GM18870 (cell line): ENCODE data around the gene NHP2.
A peak's percentile ranks its signal among the peaks of the same experiment; 100 is the strongest.

Experiments
- ATAC-seq: cut with Tn5 transposase; IDR thresholded peaks from one replicate; pipeline ENCODE4 v1.9.1; 2021; ENCODE audit warnings: moderate library complexity; ENCODE audit not compliant: unreplicated experiment

Gene NHP2

DNA sequence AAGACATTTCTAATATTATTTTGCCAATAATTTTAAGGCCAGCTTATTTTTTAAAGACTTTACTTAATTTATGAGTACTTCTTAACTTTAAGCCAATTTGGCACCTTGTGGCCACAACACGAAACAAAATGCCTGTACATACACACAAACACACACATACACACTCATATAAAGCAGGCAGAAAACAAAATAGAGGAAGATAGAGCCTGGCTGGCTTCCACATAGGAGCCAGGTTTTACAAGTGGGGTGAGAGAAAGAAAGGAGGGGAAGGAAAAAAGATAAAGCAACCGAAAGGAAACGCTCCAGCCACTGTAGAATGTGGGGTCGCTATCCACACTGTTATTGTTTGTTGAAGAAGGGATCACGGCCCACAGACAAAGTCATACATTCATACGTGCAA is 23.1 kb upstream of the NHP2 start:
- ATAC-seq = no peak

GRCh38 chr5:178174456-178174855 is 20.8 kb upstream of the NHP2 start:
- no peak for ATAC-seq

DNA sequence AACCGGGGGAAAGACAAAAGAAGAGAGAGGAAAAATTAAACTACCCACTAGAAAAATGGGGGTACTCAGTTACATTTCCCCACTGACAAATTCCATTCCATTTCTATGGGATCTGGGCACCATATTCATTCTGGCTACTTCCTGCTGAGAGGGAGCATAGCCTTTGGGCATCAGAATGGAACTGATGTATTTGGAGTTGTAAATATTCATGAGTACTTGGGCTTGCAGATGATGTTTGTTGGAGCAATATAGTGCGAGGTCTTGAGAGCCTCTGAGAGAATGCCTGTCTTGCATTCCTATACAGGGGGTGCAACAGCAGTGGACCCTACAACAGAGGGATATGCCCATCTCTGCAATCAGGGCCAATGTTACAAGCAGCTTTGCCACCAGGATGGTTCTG is 16.8 kb upstream of the NHP2 start:
- no peak for ATAC-seq

DNA sequence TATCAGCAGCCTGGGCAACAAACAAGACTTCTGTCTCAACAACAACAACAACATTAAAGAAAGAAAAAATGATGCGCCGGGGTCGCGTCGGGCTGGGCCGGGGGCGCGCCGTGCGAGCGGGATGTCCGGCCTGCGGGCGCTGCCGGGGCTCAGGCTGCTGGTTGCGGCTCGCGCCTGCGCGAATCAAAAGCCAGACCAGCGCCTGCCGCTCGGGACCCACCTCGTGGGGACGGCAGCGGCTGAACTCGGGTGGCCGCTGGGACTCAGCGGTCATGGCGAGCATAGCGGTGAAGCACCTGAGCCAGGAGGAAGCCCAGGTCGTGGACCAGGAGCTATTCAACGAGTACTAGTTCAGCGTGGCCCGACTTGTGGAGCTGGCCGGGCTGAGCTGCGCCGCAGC is 11.9 kb upstream of the NHP2 start:
- no peak for ATAC-seq

DNA sequence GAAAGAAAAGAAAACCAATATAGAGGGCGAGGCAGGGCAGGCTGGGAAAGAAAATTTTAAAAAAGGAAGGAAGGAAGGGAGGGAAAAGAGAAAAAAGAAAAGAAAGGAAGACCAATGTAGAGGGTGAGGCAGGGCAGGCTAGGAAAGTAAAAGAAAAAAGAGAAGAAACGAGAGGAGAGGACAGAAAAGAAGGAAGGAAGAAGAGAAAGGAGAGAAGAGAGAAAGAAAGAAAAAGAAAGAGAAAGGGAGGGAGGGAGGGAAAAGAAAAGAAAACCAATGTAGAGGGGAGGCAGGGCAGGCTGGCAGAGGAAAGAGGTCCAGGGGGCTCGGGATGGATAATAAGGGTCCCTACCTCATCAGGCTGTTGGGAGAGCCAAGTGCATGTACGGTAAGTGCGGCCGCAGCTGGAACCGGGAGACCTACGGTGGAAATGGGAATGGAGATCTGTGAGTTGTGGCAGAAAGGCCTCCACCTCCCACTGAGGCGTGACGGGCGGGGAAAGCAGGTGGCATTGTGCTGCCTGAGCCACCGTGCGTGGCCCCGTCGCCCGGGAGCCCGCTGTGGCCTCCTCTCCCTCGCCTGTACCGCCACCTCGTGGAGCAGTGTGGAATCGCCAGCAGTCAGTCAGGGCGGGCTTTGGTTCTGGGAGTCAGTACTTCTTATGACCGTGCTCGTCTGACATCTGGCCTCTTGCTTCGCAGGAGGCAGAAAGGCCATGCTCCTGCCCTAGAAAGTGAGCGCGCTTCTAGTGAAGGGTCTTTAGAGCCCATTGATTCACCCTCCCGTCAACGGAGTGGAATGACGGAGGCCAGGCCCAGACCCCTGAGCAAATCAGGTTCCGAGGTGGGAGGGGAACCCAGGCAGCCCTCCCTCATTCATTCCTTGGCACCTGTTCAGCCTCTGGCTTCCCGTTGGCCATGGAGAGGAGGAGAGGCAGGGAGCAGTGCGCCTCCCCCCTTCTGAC is 10.4 kb upstream of the NHP2 start:
- peak; percentile 64 for ATAC-seq

- no peak for ATAC-seq
Observed at GRCh38 chr5:178162481-178162880, 8.8 kb upstream of the NHP2 start.

DNA sequence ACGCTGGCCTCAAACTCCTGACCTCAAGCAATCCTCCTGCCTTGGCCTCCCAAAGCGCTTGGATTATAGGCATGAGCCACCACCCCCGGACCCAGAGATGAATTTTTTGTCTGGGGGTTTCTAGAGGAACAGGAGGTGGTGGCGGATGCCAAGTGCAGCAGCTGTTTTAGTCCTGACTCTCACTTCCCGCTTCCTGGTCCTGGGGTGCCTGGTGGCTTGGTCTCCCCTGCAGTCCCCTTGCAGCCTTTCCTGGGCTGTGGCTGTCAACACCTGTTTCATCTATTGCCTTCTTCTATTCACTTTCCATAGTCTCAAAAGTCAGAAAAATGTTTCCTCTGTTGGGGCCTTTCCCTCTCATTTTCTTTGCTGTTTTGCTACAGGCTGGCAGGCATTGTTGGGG is 6.5 kb upstream of the NHP2 start:
- no peak for ATAC-seq

- no peak for ATAC-seq
Observed at GRCh38 chr5:178155065-178155464, 1.4 kb upstream of the NHP2 start.

DNA sequence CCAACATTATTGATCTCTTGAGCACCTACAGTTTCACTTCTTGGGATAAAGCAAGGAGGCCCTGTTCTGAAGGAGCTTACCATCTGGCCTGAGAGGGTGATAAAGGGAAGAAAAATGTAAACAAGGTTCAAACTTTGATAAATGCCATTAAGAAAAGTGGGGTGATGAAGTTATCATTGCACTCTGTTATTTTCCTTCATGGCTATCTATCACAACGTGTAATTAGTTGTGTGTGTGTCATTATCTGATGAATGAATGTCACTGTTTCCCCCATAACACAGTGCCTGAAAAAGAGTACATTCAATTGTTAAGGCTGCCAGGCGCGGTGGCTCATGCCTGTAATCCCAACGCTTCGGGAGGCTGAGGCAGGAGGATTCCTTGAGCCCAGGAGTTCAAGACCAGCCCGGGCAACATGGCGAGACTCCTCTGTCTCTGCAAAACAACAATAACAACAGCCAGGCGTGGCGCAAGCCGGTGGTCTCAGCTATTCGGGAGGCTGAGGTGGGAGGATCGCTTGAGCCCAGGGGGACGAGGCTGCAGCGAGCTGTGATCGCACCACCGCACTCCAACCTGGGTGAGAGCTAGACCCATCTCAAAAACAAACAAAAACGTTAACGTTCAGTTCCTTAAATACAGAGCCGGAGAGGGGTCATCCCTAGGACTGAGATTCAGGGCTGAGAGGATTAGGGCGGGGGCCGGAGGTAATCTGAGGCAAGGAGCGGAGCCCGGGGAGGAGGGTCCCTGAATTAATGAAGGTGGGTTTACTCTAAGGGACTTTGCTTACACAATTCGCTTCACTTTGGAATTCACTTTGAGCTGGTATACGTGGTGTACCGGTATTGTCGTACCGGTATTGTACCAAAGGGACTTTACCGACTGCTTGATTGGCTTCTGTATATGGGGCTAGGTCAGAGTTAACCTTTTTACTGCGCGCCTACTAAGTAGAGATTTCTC is 917 bp downstream of the NHP2 start:
- no peak for ATAC-seq

DNA sequence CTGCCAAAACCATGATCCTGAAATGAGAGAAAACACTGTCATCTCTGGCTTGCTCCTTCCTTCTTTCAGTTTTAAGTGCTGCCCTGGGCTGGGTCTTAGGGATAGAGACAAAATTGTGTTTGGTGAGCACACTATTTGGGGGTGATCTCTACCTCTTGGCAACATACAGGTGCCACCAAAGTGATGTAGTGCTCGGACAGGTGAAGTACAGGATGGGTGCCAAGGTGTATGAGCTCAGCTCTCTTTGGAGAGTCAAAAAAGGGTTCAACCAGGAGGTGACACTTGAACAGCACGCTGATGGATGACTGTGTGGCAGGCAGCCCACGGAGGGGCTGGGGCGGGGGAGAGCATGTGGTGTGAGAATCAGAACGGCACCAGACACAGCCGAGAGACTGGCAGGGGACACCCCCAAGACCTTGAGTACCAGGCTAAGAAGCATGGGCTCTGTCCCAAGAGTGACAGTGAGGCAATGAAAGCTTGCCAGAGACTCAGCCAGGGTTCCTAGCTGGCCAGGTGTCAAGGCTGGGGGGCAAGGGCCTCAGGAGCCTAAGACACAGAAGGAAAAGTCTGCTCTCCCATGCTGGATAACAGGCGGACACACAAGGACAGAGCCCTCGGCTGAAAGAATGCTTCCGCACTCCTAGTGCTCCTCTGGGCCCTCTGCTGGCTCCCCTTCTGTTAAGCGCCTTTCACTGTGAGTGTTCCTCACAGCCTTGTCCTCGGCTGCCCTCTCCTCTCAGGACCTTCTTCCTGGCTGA is 2.5 kb downstream of the NHP2 start:
- no peak for ATAC-seq

DNA sequence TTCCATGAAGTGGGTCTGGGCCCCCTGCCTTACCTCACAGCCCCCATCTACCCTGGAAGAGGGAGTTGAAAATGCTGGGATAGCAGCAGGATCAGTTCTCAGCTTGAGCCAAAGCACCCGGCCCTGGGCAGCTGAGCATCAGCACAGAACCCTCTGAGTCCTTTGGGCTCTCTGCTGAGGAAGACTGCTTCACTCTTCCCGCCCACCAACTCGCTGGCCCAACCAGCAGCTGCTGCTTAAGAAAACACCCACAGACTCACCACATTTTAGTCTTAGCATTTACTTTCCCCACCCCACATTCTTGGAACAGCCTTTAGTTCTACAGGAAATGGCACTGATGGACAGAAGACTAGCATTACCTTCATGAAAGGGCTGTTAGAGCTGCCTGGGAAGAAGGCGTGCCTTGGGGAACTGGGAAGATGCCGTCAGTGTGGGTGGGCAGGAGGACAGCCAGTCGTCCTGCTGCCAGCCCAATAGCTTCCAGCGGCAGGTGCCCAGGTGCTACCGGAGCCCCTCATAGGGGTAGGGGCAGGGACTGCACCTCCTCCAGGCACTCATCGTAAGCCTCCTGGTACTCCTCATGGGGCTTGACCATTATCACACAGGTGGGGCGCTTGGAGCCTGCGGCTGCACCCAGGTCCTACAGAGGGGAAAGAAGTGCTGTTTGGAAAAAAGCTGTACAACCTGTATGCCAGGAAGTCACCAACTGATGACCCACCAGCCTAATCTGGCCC is 4.3 kb downstream of the NHP2 start:
- no peak for ATAC-seq

- no peak for ATAC-seq
Observed at GRCh38 chr5:178147406-178147805, 6.3 kb downstream of the NHP2 start.

GRCh38 chr5:178145965-178146820 is 7.5 kb downstream of the NHP2 start:
- no peak for ATAC-seq

DNA sequence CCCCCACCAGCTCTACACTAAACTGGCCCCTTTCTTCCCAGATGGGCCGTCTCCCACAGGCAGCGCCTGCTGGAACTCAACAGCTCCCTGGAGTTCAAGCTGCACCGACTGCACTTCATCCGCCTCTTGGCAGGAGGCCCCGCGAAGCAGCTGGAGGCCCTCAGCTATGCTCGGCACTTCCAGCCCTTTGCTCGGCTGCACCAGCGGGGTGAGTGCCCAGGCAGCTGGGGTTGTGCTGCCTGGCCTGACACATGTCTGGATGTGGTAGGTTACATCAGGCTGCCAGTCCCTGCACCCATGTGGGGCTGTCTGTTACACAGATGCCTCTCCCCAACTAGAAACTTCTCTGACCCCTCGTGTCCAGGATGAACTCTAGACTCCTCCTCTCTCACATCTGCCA is 9.8 kb downstream of the NHP2 start:
- ATAC-seq = no peak

- no peak for ATAC-seq
Observed at GRCh38 chr5:178143246-178143645, 10.4 kb downstream of the NHP2 start.

DNA sequence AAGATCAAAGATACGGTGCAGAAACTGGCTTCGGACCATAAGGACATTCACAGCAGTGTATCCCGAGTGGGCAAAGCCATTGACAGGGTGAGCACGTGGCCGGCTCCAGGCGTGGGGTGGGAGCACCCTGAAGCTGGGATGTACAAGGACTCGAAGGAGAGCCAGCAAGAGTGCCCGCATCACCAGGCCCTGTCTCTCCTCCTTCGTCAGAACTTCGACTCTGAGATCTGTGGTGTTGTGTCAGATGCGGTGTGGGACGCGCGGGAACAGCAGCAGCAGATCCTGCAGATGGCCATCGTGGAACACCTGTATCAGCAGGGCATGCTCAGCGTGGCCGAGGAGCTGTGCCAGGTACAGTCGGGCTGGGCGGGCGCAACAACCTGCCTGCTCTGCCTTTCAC is 11.0 kb downstream of the NHP2 start:
- ATAC-seq = no peak

GRCh38 chr5:178141550-178141949 is 12.1 kb downstream of the NHP2 start:
- no peak for ATAC-seq

- ATAC-seq = no peak
Observed at GRCh38 chr5:178137991-178138390, 15.7 kb downstream of the NHP2 start.

GRCh38 chr5:178136990-178137389 is 16.7 kb downstream of the NHP2 start:
- no peak for ATAC-seq
